ENCODE data around the gene FGFRL1. TPM values are rescaled to one million over a fixed set of nuclear protein-coding genes. Genes with fewer than 3 reads are reported as not detected.

FGFRL1 gene
- total and polyA plus RNA-seq, 2 experiments from 2014 or later, result 10.8 to 58.7 TPM

DNA sequence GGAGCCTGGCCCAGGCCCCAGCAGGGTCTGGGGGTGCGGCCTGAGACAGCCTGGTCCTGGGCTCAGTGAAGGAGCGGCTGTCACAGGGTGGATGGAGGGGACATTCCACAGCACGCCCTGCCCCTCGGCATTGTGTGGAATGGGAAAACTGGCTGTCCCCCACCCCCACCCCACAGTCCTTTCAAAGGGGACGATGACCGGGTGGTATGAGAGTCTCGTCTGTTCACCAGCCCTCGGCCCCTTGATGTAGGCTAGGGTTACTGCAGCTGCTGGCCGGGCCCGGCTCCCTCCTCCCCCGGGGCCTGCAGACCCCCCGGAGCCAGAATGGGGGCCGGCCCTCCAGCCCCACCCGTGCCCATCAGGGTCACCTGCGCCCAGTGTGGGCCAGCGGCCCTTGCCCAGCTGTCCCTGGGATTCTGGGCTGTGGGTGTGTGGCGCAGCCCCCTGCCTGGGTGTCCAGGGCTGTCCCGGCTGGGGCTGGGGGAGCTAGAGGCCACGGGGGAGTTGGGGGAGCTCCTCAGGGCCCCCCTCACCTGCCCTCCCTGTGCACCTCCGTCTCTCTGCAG, 11.7 kb downstream of the FGFRL1 start:
- no peak overlapping the region for H2AFZ ChIP-seq
- H3K4me1 ChIP-seq (ENCODE audit: insufficient read depth), result no peaks in the 10 kb centered on the region
- H3K9me3 ChIP-seq (ENCODE audit: low read depth), result no peaks in the 10 kb centered on the region
- H3F3A ChIP-seq (ENCODE audit: insufficient read depth), result no peaks in the 10 kb centered on the region
- no peaks in the 10 kb centered on the region for H3K27me3 ChIP-seq (replicated peaks; ENCODE audit: insufficient read depth)
- no peak overlapping the region for H3K27ac ChIP-seq
- no peaks in the 10 kb centered on the region for H3K36me3 ChIP-seq (ENCODE audit: low read depth)
- TF ChIP-seq EZH2 (IDR thresholded peaks at IDR 0.05; ENCODE audit: insufficient read depth, poor library complexity, severe bottlenecking) (no peak), EZH2phosphoT487 (IDR thresholded peaks at IDR 0.05; ENCODE audit: insufficient read depth, low read depth) (no peak)
- in situ Hi-C loops (cut with MboI), result no loop called here
- no peak overlapping the region for H3K4me2 ChIP-seq (ENCODE audit: unreplicated experiment)
- H3K4me3 ChIP-seq, result no peak overlapping the region
- DNase-seq, result no peak
- no peaks in the 10 kb centered on the region for H4K20me1 ChIP-seq (ENCODE audit: insufficient read depth)
- H3K9ac ChIP-seq, result no peak overlapping the region
- H3K9me2 ChIP-seq (ENCODE audit: insufficient read depth), result no peaks in the 10 kb centered on the region
- WGBS, 2 experiments (ENCODE audit: low coverage in 1 of 2, low lambda C conversion rate in 2 of 2, missing lambda C conversion rate in 2 of 2), result 86 to 87% methylated on average over 16 to 18 of the region's 20 CpGs
- H3K79me2 ChIP-seq (ENCODE audit: insufficient read depth), result no peaks in the 10 kb centered on the region

DNA sequence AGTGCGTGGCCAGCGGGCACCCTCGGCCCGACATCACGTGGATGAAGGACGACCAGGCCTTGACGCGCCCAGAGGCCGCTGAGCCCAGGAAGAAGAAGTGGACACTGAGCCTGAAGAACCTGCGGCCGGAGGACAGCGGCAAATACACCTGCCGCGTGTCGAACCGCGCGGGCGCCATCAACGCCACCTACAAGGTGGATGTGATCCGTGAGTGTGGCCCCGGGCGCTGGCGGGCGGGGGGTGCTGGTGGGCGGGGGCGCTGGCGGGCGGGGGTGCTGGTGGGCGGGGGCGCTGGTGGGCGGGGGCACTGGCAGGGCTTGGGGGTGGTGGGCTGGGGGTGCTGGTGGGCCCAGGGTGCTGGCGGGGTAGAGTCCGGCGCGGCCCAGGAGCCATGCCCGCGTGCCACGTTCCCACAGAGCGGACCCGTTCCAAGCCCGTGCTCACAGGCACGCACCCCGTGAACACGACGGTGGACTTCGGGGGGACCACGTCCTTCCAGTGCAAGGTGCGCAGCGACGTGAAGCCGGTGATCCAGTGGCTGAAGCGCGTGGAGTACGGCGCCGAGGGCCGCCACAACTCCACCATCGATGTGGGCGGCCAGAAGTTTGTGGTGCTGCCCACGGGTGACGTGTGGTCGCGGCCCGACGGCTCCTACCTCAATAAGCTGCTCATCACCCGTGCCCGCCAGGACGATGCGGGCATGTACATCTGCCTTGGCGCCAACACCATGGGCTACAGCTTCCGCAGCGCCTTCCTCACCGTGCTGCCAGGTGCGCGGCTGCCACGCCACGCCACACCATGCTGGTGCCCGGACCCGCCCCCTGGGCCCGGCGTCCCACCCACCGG, 12.7 kb downstream of the FGFRL1 start:
- Histone ChIP-seq H3K9me3 (ENCODE audit: low read depth) (no peaks in the 10 kb centered on the region), H3K36me3 (ENCODE audit: low read depth) (no peaks in the 10 kb centered on the region), H2AFZ (no peak overlapping the region), H3K27me3 (replicated peaks; ENCODE audit: insufficient read depth) (no peaks in the 10 kb centered on the region), H3K27ac (no peak overlapping the region), H3K4me1 (ENCODE audit: insufficient read depth) (no peaks in the 10 kb centered on the region), H3F3A (ENCODE audit: insufficient read depth) (no peaks in the 10 kb centered on the region), H3K4me3 (no peak overlapping the region), H3K9me2 (ENCODE audit: insufficient read depth) (no peaks in the 10 kb centered on the region), H3K4me2 (ENCODE audit: unreplicated experiment) (no peak overlapping the region), H3K9ac (no peak overlapping the region), H3K79me2 (ENCODE audit: insufficient read depth) (no peaks in the 10 kb centered on the region), H4K20me1 (ENCODE audit: insufficient read depth) (no peaks in the 10 kb centered on the region)
- TF ChIP-seq EZH2phosphoT487 (IDR thresholded peaks at IDR 0.05; ENCODE audit: insufficient read depth, low read depth) (no peak), EZH2 (IDR thresholded peaks at IDR 0.05; ENCODE audit: insufficient read depth, poor library complexity, severe bottlenecking) (no peak)
- 96 to 98% methylated on average over 51 to 83 of the region's 83 CpGs for WGBS, 2 experiments (ENCODE audit: low coverage in 1 of 2, low lambda C conversion rate in 2 of 2, missing lambda C conversion rate in 2 of 2)
- no peak for DNase-seq
- in situ Hi-C loops (cut with MboI), result no loop called here

DNA sequence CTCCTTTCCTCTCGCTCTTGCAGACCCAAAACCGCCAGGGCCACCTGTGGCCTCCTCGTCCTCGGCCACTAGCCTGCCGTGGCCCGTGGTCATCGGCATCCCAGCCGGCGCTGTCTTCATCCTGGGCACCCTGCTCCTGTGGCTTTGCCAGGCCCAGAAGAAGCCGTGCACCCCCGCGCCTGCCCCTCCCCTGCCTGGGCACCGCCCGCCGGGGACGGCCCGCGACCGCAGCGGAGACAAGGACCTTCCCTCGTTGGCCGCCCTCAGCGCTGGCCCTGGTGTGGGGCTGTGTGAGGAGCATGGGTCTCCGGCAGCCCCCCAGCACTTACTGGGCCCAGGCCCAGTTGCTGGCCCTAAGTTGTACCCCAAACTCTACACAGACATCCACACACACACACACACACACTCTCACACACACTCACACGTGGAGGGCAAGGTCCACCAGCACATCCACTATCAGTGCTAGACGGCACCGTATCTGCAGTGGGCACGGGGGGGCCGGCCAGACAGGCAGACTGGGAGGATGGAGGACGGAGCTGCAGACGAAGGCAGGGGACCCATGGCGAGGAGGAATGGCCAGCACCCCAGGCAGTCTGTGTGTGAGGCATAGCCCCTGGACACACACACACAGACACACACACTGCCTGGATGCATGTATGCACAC, 13.6 kb downstream of the FGFRL1 start:
- in situ Hi-C loops (cut with MboI), result no loop called here
- H3K36me3 ChIP-seq (ENCODE audit: low read depth), result no peaks in the 10 kb centered on the region
- 93 to 95% methylated on average over 20 to 32 of the region's 32 CpGs for WGBS, 2 experiments (ENCODE audit: low coverage in 1 of 2, low lambda C conversion rate in 2 of 2, missing lambda C conversion rate in 2 of 2)

DNA sequence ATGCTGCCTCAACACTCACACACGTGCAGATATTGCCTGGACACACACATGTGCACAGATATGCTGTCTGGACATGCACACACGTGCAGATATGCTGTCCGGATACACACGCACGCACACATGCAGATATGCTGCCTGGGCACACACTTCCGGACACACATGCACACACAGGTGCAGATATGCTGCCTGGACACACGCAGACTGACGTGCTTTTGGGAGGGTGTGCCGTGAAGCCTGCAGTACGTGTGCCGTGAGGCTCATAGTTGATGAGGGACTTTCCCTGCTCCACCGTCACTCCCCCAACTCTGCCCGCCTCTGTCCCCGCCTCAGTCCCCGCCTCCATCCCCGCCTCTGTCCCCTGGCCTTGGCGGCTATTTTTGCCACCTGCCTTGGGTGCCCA, 14.7 kb downstream of the FGFRL1 start:
- in situ Hi-C loops (cut with MboI), result no loop called here
- H3K4me1 ChIP-seq (ENCODE audit: insufficient read depth), result no peaks in the 10 kb centered on the region
- no peaks in the 10 kb centered on the region for H3K36me3 ChIP-seq (ENCODE audit: low read depth)
- WGBS, 2 experiments (ENCODE audit: low coverage in 1 of 2, low lambda C conversion rate in 2 of 2, missing lambda C conversion rate in 2 of 2), result 50 to 60% methylated on average over 16 to 17 of the region's 17 CpGs
- H3K4me3 ChIP-seq, result no peak overlapping the region
- H3F3A ChIP-seq (ENCODE audit: insufficient read depth), result no peaks in the 10 kb centered on the region
- H4K20me1 ChIP-seq (ENCODE audit: insufficient read depth), result no peaks in the 10 kb centered on the region
- no peaks in the 10 kb centered on the region for H3K27me3 ChIP-seq (replicated peaks; ENCODE audit: insufficient read depth)
- H3K27ac ChIP-seq, result no peak overlapping the region
- H3K9me3 ChIP-seq (ENCODE audit: low read depth), result no peaks in the 10 kb centered on the region
- H3K79me2 ChIP-seq (ENCODE audit: insufficient read depth), result no peaks in the 10 kb centered on the region
- no peak for DNase-seq
- H2AFZ ChIP-seq, result no peak overlapping the region
- H3K9ac ChIP-seq, result no peak overlapping the region
- no peak overlapping the region for H3K4me2 ChIP-seq (ENCODE audit: unreplicated experiment)
- TF ChIP-seq EZH2phosphoT487 (IDR thresholded peaks at IDR 0.05; ENCODE audit: insufficient read depth, low read depth) (no peak), EZH2 (IDR thresholded peaks at IDR 0.05; ENCODE audit: insufficient read depth, poor library complexity, severe bottlenecking) (no peak)
- no peaks in the 10 kb centered on the region for H3K9me2 ChIP-seq (ENCODE audit: insufficient read depth)

More for the DNA sequence above, 13.6 kb downstream of the FGFRL1 start:
- Histone ChIP-seq H3K9me3 (ENCODE audit: low read depth) (no peaks in the 10 kb centered on the region), H2AFZ (no peak overlapping the region), H3K4me1 (ENCODE audit: insufficient read depth) (no peaks in the 10 kb centered on the region), H3K4me2 (ENCODE audit: unreplicated experiment) (no peak overlapping the region), H3F3A (ENCODE audit: insufficient read depth) (no peaks in the 10 kb centered on the region), H3K9ac (no peak overlapping the region), H3K4me3 (no peak overlapping the region), H4K20me1 (ENCODE audit: insufficient read depth) (no peaks in the 10 kb centered on the region), H3K27me3 (replicated peaks; ENCODE audit: insufficient read depth) (no peaks in the 10 kb centered on the region), H3K79me2 (ENCODE audit: insufficient read depth) (no peaks in the 10 kb centered on the region), H3K27ac (no peak overlapping the region), H3K9me2 (ENCODE audit: insufficient read depth) (no peaks in the 10 kb centered on the region)
- DNase-seq, result no peak
- TF ChIP-seq EZH2phosphoT487 (IDR thresholded peaks at IDR 0.05; ENCODE audit: insufficient read depth, low read depth) (no peak), EZH2 (IDR thresholded peaks at IDR 0.05; ENCODE audit: insufficient read depth, poor library complexity, severe bottlenecking) (no peak)

All from GM23248 (cell line).